Renal cortical epithelial cell (primary cell): Measurements from ENCODE around the gene PDCD1. TPM values are rescaled to one million over a fixed set of nuclear protein-coding genes. Genes with fewer than 3 reads are reported as not detected.
"Not testable (repeated sequence)": the region's sequence is repeated elsewhere in the genome, so short reads cannot be mapped to it uniquely, and the experiment has no call there.

Experiments
- DNase-seq: peaks from one replicate; pipeline ENCODE4 v3.0.0-alpha.2; 2011; ENCODE audit warnings: low read depth
- total RNA-seq: library from RNA; depleted of rRNA; stranded (reverse); fragments of >200 nt; gene quantifications from 2 replicates; pipeline ENCODE4 v1.2.3, GENCODE V29; 2014

Gene PDCD1
- total RNA-seq, 1 donor from 2014 or later, result 0.15 TPM

DNA sequence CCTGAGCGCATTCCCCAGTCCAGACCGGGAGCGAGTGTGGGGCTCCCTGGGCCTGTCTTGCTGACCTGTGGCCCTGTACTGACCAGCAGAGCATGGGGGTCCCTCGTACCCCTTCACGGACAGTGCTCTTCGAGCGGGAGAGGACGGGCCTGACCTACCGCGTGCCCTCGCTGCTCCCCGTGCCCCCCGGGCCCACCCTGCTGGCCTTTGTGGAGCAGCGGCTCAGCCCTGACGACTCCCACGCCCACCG is 44.4 kb downstream of the PDCD1 start:
- DNase-seq, result no peak

DNA sequence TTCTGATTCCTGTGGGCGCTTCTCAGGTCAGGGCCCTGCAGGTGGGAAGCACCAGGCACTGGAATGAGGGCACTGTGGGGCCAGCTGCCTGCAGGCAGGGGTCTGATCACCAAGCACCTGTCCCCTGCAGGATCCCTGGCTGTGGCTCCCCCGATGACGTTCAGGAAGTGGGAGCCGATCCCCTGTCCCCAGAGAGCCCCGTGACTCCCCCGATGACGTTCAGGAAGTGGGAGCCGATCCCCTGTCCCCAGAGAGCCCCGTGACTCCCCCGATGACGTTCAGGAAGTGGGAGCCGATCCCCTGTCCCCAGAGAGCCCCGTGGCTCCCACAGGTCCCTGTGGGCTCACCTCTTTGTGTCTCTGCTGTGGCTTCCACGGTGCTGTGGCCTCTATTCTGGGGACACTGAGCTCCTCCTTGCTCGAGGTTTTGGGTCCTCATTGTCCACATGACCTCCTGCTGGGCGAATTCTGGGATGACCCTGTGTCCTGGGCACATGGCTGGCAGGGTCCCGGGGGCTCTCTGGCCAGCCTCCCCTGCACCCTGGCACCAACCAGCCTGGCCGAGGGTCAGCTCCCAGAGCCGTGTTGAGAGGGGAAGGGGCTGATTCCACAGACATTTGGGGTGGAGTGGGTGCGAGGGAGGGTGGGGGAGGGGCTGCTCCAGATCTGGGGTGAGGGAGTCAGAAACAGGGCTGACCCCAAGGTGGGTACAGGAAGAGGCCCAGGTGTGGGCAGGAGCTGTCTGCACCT is 44.9 kb downstream of the PDCD1 start:
- no peak for DNase-seq

DNA sequence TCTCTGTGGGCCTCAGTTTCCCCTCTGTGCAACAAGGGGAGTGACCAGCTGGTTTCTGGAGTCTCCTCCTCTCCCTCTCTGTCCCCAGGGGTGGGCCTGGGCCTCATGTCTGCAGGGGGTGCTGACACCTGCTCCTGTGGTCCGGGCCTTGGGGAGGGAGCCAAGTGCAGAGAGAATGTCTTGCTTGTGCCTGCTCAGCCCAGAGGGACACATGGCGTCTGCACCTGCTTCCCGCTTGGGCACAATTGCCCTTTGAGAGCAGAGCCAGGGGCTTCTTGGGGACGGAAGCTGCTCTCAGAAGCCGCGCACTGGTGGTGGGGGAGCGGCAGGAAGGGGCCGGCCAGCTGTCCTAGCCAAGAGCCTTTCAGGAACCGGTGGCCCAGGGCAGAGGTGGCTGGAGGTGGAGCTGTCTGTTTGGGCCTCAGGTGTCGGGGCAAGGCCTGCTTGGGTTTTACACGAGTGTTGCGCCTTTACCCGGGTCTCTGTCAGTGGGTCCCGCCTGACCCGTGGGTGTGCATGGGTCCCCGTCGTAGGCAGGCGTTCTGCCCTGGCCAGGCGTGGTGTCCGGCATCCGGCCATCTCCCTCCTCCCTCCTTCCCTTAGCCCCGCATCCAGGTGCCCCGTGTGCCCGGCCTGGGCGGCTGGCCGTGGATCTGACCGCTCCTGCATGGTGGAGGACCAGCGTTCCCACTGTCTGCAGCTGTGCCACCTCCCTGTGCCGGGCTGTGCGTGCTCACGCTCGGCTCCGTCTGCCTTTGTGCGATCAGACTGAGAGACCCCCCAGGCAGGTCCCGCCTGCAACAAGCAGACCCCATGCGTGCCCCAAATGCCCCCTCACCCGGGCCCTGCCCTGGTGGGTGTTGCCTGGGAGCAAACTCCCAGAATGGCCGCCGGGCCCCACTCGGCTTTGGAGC is 45.7 kb downstream of the PDCD1 start:
- DNase-seq, result no peak

DNA sequence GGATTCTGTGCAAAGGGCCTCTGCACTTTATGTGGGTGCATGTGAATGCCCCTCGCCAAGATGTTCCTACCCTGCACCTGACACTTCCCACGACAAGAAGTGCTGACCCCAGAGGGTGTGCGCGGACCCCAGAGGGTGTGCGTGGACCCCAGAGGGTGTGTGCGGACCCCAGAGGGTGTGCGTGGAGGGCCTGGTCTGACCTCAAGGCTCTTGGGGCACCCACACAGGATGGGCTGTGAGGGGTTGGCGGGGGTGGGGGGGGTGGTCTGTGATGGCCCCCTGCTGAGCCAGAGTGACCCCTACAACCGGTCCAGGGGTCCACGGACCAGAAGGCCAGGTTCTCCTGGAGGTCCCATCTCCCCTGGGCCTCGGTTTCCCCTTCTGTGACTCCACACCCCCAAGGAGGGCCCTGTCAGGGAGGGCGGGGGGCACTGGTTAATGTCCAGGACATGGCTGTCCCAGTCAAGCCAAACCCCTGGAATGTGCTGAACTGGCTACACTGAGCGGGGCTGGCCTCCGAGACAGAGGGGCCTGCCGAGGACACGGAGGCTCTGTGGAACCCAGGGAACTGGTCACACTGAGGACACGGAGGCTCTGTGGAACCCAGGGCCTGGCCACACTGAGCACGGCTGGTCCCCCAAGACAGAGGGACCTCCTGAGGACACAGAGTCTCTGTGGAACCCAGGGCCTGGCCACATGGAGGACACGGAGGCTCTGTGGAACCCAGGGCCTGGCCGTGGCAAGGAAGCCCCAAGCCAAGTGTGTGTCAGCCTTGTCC is 46.6 kb downstream of the PDCD1 start:
- no peak for DNase-seq

DNA sequence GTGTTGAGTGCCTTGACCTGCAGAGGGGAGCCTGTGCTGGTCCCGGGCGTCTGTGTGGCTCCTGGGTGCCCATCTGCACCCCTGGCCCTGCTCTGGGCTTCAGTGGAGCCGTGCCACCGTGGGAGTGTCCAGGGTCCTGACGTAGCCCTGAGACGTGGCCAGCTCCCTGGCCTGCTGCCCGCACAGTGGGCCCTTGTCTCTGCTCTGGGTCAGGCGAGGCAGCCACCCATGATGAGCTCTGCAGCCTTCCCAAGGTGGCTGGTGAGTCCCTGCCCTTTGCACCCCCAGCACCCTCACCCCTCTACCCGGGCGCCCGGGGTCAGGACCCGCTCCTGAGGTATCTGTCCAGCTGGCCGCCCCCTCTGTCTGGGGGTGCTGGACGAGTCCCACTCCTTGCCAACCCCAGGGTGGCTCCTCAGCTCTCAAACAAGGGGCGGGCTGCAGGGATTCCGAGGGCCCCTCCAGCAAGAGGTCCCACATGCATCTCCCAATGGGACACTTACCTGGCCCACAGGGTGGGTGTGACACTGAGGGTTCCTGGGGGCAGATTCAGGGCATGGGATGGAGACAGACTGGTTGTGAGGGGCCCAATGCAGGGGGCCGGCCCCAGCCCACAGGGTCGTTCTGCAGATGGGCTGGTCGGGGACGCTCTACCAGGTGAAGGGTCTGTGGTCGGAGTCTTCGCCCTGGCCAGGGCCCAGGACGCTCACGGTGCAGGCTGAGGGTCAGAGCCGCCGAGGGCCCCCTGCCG is 47.3 kb downstream of the PDCD1 start:
- DNase-seq, result no peak

DNA sequence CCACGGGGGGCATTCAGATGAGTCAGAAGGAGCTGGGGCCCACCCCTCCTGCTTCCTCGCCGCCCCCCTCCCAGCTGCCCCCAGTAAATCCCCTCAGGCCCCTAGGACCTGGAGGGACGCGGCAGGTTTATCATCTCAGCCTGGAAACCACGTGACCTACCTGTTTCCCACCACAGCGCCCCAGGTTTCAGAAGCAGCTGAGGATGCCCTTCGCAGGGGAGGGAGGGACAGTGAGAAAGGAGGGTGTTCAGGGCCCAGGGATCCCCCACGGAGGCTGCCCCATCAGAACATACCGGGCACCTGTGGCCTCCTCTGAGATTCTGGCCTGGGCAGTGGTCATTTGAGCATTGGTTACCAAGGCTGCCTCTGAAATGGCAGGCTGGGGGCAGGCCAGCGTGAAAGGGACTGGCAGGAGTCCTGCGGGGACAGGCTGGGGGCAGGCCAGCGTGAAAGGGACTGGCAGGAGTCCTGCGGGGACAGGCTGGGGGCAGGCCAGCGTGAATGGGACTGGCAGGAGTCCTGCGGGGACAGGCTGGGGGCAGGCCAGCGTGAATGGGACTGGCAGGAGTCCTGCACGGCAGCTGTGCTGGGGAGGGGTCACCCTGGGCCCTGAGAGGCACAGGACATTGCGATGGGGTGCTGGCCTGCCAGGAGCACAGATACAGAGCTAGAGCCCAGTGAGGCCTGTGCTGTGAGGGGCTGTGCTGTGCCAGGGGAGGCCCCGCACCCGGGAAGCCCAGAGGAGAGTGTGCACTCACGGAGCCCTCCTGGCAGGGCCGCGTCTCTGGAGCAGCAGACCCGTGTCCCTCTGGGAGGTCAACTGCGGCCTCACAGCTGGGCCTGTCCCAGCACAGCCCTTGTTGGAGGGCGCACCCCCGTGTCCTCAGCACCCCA is 48.1 kb downstream of the PDCD1 start:
- DNase-seq, result no peak

DNA sequence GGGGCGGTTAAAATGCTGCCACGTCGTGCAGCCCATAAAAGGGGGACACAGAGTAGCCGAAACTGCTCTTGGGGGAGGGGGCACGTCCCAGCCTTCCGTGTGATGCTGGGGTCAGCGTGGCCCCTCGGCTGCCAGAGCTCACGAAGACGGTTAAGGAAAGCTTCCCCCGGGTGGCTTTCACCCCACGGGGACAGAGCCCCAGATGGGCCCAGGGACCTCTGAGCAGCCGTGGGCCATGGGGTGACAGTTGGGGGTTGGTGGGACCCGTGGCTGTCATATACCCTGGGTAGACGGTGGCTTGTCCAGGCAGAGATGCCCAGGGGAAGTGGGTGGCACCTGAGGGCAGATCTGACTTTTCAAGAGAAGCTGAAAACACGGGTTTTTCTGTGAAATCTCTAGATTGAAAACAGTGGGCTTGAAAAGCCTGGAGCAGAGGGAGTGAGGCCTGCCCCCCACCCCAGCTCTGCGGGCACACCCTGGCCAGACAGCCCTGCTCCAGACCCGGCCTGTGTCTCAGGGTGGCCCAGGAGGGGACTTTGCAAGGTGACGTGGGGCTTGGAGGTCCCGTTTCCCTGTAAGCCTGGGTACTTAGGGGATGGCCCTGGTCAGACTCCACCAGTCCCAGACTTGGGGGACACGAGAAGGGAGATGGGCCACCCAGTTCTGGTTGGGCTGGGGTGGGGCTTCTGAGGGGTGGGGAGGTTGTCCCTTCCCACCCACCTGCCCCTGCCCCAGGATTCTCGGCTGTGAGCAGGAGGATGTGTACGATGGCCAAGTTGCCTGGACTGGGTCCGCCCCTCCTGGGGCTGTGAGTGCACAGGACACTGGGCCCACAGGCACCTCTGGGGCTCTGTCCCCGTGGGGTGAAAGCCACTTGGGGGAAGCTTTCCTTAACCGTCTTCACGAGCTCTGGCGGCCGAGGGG is 49.0 kb downstream of the PDCD1 start:
- DNase-seq, result no peak

DNA sequence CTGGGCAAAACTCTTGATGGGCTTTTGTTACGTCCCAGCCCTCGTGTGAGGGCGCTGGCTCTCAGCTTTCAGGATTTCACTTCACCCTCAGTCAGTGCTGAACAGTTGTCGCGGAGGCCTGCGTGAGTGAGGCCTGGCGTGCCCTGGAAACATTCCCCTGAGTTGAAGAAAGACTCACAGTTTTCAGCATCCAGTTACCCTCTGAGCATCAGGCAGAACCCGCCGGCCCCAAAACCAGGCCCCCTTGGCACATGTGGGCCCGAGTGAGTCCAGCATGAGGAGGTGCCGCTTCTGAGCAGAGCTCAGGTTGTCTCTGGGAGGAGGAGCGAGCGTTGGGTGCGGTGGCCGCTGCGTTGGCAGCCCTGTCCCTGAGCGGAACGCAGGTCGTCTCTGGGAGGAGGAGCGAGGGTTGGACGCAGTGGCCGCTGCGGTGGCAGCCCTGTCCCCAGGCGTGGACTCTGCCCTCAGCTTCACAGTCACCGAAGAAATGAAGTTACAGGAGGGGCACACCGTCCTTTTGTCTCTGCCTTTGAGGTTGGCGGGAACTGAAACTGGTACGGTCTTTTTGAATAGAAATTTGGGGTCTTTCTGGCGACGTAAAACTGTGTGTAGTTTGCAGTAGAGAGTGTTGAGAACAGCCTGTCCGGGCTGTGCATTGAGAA is 49.8 kb downstream of the PDCD1 start, which contains the start of gene NEU4:
Gene NEU4, plus strand, starts transcription at position 473 of the 662 bp plus-strand sequence. CDS start 5,292 bp downstream, outside the sequence.
- peak; percentile 22 for DNase-seq

DNA sequence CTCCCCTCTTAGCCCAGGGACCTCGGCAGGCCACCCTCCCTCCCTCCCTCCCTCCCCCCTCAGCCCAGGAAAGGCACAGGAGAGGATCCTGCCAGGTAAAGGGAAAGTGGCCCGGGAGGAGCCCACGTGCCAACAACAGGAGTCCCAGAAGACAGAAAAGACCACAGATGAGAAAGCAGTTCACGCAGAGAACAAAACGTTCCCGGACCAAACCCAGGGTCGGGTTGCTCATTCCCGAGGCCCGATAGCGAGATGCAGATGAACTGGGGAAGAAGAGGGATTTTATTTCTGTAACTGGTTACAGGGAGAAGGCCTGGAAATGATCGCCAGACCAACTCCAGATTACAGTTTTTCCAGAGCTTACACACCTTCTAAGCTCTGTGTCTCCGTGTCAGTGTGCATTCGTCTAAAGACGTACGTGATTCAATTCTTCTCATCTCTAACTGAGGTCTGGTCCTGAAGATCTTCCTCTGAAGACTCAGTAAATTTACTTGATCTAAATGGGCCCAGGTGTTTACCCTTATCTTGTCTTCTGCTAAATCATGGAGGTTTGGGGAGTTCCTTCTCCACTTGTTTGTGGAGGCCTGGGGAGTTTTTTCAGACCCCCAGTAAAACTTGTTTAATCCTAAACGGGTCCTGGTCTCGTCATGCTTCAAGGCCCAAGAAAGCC is 50.5 kb downstream of the PDCD1 start:
- peak; percentile 63 for DNase-seq

DNA sequence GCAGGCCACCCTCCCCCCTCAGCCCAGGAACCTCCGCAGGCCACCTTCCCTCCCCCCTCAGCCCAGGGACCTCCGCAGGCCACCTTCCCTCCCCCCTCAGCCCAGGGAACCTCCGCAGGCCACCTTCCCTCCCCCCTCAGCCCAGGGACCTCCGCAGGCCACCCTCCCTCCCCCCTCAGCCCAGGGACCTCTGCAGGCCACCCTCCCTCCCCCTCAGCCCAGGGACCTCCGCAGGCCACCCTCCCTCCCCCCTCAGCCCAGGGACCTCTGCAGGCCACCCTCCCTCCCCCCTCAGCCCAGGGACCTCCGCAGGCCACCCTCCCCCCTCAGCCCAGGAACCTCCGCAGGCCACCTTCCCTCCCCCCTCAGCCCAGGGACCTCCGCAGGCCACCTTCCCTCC is 52.5 kb downstream of the PDCD1 start:
- DNase-seq, result not testable (repeated sequence)

DNA sequence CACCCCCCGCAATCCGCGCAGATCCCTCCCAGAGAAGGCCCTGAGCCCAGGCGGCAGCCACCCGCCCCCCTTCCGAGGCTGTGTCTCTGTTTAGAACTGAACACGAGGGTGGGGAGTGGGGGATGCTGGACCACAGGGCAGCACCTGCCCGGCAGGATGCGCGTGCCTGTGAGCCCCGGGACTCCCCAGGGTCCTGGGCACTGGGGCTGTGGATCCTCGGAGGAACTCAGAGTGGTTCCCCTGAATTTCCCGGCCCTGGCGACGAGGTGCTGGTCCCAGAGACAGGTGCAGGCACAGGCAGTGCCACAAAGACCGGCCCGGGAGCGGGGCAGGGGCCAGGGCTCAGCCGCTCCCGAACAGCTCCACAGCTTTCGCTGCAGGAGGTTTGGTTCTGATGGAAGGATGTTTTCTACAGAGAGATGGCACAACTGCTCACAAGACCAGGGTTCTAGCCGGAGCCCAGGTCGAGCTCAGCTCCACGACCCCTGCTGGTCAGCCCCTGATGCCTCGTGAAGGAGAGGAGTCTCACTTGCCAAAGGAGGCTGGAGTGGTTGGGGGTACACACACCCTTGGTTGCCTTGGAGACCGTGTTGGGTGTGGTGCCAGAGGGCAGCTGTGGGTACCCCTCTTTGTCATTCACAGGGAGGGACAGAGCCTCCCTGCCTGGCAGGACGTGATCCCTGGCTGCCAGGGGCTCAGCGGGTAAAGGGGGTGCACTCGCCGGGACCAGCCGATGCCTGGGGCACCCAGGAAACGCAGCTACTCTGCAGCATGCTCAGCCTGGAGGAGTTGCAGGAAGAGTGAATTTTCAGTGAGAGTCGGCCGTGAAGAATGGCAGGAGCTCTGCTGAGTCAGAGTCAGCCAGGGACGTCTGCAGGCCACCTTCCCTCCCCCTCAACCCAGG is 54.1 kb downstream of the PDCD1 start:
- peak; percentile 63 for DNase-seq

DNA sequence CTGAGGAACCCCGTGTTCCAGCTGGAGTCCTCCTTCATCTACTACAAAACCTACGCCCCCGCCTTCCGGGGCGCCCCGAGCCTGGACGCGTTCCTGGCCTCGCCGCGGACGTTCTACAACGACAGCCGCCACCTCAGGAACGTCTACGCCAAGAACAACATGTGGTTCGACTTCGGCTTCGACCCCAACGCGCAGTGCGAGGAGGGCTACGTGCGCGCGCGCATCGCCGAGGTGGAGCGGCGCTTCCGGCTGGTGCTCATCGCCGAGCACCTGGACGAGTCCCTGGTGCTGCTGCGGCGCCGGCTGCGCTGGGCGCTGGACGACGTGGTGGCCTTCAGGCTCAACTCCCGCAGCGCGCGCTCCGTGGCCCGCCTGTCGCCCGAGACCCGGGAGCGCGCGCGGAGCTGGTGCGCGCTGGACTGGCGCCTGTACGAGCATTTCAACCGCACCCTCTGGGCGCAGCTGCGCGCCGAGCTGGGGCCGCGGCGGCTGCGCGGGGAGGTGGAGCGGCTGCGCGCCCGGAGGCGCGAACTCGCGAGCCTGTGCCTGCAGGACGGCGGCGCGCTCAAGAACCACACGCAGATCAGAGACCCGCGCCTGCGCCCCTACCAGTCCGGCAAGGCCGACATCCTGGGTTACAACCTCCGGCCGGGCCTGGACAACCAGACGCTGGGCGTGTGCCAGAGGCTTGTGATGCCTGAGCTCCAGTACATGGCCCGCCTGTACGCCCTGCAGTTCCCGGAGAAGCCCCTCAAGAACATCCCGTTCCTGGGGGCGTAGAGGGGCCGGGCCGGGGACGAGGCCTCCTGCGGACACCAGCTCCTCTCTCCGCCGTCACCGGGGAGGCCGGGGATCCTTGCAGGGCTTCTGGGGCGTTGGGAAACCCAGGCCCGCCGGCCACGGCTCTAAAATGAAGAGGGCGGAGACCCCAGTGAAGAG is 55.0 kb downstream of the PDCD1 start:
- peak; percentile 10 for DNase-seq

DNA sequence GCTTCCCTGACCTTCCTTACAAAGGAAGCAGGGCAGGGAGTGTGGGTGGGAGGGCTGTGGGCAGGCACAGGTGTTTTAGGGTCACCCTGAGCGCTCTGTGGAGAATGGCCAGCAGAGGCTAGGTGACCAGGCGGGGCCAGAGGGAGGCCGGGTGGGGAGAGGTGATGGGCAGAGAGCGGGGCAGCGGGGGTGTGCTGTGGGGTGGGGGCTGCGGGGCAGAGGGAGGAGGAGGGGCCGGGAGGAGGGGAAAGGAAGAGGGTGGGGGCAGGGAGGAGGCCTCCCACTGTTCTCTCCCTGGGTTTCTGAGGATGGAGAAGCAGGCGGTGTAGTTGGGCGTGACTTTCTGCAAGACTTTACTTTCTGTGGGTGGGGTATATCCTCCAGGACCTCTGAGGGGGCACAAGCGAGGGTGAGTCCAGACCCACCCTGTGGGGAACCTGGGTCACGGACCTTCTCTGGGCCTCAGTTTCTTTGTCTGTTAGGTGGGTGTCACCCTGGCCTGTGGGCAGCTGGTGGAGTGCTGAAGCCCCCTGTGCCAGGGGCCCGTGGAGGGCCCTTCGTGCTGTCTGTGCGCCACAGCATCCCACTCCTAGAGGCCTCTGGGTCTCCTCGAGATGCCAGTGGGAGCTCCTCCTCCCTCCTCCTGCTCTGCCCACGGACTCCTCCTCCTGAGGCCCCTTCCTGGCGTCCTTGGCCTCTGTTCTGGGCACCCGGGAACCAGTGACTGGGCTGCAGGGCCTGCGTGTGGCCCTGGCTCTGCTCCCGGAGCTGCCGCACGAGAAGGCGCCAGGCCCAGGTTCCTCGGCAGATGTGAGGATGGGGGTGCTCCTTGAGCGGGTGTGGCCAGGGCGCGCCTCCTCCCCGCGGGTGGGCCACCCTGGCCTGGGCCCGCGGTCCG is 56.0 kb downstream of the PDCD1 start:
- DNase-seq, result no peak

DNA sequence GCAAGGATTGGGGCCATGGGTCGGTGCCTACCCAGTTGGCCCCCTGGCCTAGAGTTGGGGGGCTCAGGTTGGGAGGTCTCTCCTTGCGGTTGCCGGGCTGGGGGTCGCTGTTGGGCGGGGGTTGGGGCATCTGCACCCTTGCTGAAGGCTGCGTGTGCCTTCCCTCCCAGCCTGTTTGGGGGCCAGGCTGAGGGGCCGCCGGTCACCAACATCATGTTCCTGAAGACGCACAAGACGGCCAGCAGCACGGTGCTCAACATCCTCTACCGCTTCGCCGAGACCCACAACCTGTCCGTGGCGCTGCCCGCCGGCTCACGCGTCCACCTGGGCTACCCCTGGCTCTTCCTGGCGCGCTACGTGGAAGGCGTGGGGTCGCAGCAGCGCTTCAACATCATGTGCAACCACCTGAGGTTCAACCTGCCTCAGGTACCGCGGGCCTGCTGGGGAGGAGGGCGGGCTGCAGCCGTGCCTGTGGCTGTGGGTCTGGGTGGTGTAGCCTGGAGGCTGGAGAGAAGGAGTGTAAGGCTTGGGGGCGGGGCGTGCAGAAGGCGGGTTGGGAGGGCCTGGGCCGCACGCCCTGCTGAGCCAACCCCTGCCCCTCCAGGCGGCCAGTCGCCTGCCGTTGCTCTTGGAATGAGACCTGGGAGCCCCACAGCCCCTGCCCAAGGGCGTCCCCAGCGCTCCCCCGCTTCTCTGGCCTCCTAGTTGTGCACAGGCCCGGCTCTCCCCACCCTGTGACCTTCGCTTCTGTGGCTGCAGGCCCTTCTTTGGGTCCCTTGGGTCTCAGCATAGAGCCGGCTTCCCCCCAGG is 56.9 kb downstream of the PDCD1 start:
- DNase-seq, result no peak
